OCI-LY7 (cell line): Measurements from ENCODE around the gene SETD4.

Experiments
- EZH2phosphoT487 ChIP-seq: fragments of 200-600 bp; sonication (generic); IDR thresholded peaks from 2 replicates; pipeline ENCODE4 v1.6.1; 2018; ENCODE audit warnings: low read depth, borderline replicate concordance, mild to moderate bottlenecking, mixed run types, antibody characterized with exemption, low read length, moderate library complexity, mixed read lengths
- TF ChIP-seq, protein P1 (sequence below): fragments of 200-600 bp; sonication (generic); conservative IDR thresholded peaks from 2 replicates; pipeline ENCODE4 v1.5.1; 2014; ENCODE audit warnings: mild to moderate bottlenecking, antibody characterized with exemption, low read length, moderate library complexity, mixed read lengths

DNA sequence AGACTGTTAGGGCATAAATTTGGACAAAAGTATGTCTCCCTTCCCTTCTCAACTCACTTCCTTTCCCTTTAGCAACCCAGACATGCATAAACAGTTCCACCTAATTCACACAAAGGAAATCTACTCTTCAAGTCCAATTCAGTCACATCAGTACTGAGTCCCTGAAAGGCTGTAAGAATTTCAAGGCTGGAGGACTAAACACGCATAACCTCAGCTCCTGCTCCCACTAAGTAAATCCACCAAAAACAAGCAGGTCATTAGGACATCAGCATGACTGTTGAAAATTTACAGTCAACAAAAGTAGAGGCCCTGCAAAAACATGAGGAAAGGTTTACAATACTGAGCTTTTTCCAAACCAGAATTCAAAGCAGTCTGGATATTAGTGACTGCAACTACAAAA lies 18.4 kb downstream of the SETD4 start:
- TF ChIP-seq, protein P1, sequence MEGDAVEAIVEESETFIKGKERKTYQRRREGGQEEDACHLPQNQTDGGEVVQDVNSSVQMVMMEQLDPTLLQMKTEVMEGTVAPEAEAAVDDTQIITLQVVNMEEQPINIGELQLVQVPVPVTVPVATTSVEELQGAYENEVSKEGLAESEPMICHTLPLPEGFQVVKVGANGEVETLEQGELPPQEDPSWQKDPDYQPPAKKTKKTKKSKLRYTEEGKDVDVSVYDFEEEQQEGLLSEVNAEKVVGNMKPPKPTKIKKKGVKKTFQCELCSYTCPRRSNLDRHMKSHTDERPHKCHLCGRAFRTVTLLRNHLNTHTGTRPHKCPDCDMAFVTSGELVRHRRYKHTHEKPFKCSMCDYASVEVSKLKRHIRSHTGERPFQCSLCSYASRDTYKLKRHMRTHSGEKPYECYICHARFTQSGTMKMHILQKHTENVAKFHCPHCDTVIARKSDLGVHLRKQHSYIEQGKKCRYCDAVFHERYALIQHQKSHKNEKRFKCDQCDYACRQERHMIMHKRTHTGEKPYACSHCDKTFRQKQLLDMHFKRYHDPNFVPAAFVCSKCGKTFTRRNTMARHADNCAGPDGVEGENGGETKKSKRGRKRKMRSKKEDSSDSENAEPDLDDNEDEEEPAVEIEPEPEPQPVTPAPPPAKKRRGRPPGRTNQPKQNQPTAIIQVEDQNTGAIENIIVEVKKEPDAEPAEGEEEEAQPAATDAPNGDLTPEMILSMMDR: no peak
- no peak for TF ChIP-seq EZH2phosphoT487
